Left renal cortex interstitium (tissue), 4 donors: ENCODE data around the gene MTMR12. TPM values are rescaled to one million over a fixed set of nuclear protein-coding genes. Genes with fewer than 3 reads are reported as not detected.
"Not testable (repeated sequence)": the region's sequence is repeated elsewhere in the genome, so short reads cannot be mapped to it uniquely, and the experiment has no call there.

ENCODE experiments used
- DNase-seq, 4 donors: peaks; one replicate each; pipeline ENCODE4 v3.0.0-alpha.2; 2013; ENCODE audit warnings: low read depth in 4 of 4, low spot score in 2 of 4, missing footprints in 1 of 4
- polyA plus RNA-seq, 4 donors: library from polyadenylated mRNA; unstranded; fragments of 120-200 nt; gene quantifications; one replicate each; pipeline ENCODE4 v1.2.1, GENCODE V29; 2013; ENCODE audit not compliant: insufficient read length in 4 of 4

The MTMR12 gene
- polyA plus RNA-seq, 4 donors, result 31.4 to 40.3 (median 34.8) TPM

- no peak for DNase-seq
Measured at GRCh38 chr5:32326216-32326772, 13.6 kb upstream of the MTMR12 start.

- no peak for DNase-seq
Measured at GRCh38 chr5:32325616-32326015, 12.9 kb upstream of the MTMR12 start.

GRCh38 chr5:32325062-32325461, 12.3 kb upstream of the MTMR12 start:
- DNase-seq, result no peak

DNA sequence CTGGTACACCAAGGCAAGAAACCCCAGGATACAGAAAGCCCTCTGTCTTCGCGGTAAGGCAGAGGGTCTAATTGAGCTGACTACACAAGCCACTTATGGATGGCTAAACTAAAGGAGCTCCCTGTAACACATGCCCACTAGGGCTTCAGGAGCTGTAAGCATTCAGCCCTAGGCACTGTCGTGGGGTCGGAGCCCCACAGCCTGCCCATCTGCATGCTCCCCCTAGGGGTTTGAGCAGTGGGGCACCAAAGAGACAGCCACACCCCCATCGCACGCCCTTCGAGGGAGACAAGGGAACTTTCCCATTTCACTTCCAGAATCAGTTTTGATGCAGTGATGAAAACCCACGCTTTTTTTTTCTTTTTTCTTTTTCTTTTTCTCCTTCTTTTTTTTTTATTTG, 11.0 kb upstream of the MTMR12 start:
- no peak for DNase-seq

GRCh38 chr5:32322882-32323281, 10.1 kb upstream of the MTMR12 start:
- no peak for DNase-seq

- DNase-seq, result not testable (repeated sequence)
Measured at GRCh38 chr5:32321787-32322186, 9.0 kb upstream of the MTMR12 start.

DNA sequence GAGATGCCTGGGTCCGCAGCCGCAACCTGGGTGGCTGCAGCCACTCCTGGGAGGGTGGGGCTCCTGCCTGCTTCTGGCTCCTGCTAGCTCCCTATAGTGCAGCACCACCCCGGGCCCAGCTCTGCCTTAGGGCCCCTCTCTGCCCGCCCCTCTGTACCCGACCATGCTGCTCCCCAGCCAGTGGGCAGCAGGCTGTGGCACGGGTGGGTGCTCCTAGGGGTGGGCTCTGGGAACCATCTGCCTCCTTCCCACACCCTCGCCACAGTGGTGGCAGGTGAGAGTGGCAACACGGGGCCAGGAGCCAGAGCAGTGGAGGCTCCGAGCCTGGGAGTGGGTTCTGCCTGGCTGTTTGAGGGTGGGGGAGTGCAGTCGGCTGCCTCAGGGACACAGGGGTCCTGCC, 7.8 kb upstream of the MTMR12 start:
- DNase-seq, result no peak

- DNase-seq, result no peak
Measured at GRCh38 chr5:32319926-32320543, 7.3 kb upstream of the MTMR12 start.

GRCh38 chr5:32319392-32319791, 6.7 kb upstream of the MTMR12 start:
- no peak for DNase-seq

GRCh38 chr5:32317041-32317440, 4.3 kb upstream of the MTMR12 start:
- DNase-seq, result no peak

- DNase-seq, result no peak
Measured at GRCh38 chr5:32315221-32316014, 2.7 kb upstream of the MTMR12 start.

GRCh38 chr5:32314658-32315057, 1.9 kb upstream of the MTMR12 start:
- no peak for DNase-seq

DNA sequence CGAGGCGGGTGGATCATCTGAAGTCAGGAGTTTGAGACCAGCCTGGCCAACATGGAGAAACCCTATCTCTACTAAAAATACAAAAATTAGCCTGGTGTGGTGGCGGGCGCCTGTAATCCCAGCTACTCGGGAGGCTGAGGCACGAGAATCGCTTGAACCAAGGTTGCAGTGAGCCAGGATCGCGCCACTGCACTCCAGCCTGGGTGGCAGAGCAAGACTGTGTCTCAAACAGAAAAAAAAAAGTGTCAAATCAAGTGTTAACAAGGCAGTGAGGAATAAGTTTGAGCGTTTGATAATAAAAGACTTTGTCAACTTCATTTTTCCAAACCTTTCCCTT, 1.4 kb upstream of the MTMR12 start:
- not testable (repeated sequence) for DNase-seq

GRCh38 chr5:32312197-32312594, 543 bp downstream of the MTMR12 start:
- peak in 1 of 4 donors; percentile 23 for DNase-seq

- DNase-seq, result no peak
Measured at GRCh38 chr5:32311404-32312196, 1.1 kb downstream of the MTMR12 start.

GRCh38 chr5:32309761-32310160, 3.0 kb downstream of the MTMR12 start:
- no peak for DNase-seq

- no peak for DNase-seq
Measured at GRCh38 chr5:32308946-32309345, 3.8 kb downstream of the MTMR12 start.

GRCh38 chr5:32307769-32308194, 5.0 kb downstream of the MTMR12 start:
- DNase-seq, result no peak

DNA sequence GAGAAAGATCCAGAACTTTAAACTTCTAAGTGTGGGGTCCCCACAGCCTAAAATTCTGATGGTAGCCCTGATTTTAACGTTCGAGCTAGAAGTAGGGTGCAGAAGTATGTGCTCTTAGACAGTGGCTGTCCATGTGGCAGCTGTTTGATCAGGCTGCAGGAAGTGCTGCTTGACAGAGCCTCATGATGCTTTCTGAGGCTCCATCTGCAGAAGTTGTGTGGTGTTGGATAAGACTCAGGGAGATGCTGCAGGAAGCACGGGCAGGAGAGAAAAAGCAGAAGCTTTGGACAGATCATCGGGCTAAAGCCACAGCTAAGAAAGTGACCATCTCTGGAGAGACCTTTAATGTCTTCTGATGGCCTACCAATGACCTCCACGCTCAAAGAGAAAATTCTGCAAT, 8.1 kb downstream of the MTMR12 start:
- no peak for DNase-seq

- no peak for DNase-seq
Measured at GRCh38 chr5:32303755-32304120, 9.0 kb downstream of the MTMR12 start.
